ENCODE data around the gene PHPT1.

DNA sequence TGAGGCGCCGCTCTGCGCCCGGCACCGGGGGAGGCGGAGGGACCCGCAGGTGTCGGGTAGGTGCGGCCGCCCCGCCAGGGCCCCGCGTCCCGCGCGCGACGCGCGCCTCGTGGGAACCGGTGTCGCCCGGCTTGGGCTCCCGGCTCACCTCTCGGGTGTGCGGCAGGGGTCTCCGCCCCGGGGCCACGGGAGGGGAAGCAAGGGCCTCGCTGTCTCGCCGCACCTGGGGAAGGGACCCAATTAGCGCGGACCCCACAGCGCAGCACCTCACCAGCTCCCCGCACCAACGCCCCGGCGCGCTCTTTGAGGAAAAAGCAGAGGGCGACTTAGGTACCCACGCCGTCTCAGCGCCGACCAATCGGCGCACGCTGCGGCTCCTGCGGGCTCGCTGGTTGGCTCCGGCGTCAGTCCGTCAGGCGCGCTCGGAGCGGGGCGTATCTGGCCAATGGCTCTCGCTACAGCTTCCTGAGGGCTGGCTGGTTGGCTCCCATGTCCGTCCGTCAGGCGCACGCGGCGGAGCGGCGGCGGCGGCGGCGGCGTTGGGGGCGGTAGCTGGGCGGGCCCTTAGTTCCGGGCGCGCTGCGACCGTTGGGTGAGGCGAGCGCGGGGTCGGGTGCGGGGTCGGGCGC lies 36.9 kb downstream of the PHPT1 start, which contains the start of gene TRAF2:
- TF ChIP-seq GATA2 (IDR thresholded peaks at IDR 0.05; ENCODE audit: low read depth, low read length): no peak
- TF ChIP-seq GATA3 (IDR thresholded peaks at IDR 0.05; ENCODE audit: low read depth, low read length): no peak

All from SH-SY5Y (cell line).